Endothelial cell (in vitro differentiated cells): Measurements from ENCODE around the gene PLEKHA6. TPM values are rescaled to one million over a fixed set of nuclear protein-coding genes. Genes with fewer than 3 reads are reported as not detected.

Source experiments
- DNase-seq: peaks from one replicate; pipeline ENCODE4 v3.0.0; 2021; ENCODE audit warnings: low spot score
- H3K27ac Mint-ChIP-seq: one replicate; pipeline ENCODE4 v1.8.0; 2021; ENCODE audit warnings: mixed read lengths, inconsistent platforms; ENCODE audit not compliant: unreplicated experiment
- H3K27me3 Mint-ChIP-seq: one replicate; pipeline ENCODE4 v1.8.0; 2021; ENCODE audit warnings: mild to moderate bottlenecking, moderate library complexity, mixed read lengths, inconsistent platforms; ENCODE audit not compliant: unreplicated experiment
- H3K36me3 Mint-ChIP-seq: one replicate; pipeline ENCODE4 v1.8.0; 2021; ENCODE audit warnings: mild to moderate bottlenecking, low read depth, mixed read lengths, inconsistent platforms; ENCODE audit not compliant: unreplicated experiment
- H3K4me1 Mint-ChIP-seq: one replicate; pipeline ENCODE4 v1.8.0; 2021; ENCODE audit warnings: mild to moderate bottlenecking, mixed read lengths, inconsistent platforms; ENCODE audit not compliant: unreplicated experiment
- H3K4me3 Mint-ChIP-seq: one replicate; pipeline ENCODE4 v1.8.0; 2021; ENCODE audit warnings: mild to moderate bottlenecking, mixed read lengths, inconsistent platforms; ENCODE audit not compliant: unreplicated experiment
- H3K9me3 Mint-ChIP-seq: one replicate; pipeline ENCODE4 v1.8.0; 2021; ENCODE audit warnings: mixed read lengths, inconsistent platforms; ENCODE audit not compliant: unreplicated experiment
- CTCF ChIP-seq: fragments of 200-600 bp; sonication (generic); IDR thresholded peaks from one replicate; pipeline ENCODE4 v1.5.0; 2021; ENCODE audit warnings: antibody characterized with exemption; ENCODE audit not compliant: unreplicated experiment
- total RNA-seq: library from RNA; stranded (reverse); fragmentation: NEBNext Ultra II Directional; extraction: Animal tissue kit (Norgen Biotek cat#: 25700); gene quantifications from one replicate; pipeline ENCODE4 v1.2.1, GENCODE V29; 2021; ENCODE audit not compliant: unreplicated experiment

Gene PLEKHA6
- total RNA-seq, 1 donor from 2014 or later = 3.7 TPM

- TF ChIP-seq CTCF = no peak
- Mint-ChIP-seq H3K36me3 (no peaks in the 10 kb centered on the region), H3K9me3 (no peaks in the 10 kb centered on the region), H3K27me3 (peaks cover 21% of the 10 kb centered on the region), H3K27ac (no peak overlapping the region), H3K4me1 (peaks cover 4% of the 10 kb centered on the region), H3K4me3 (no peak overlapping the region)
- DNase-seq = no peak
Measured at GRCh38 chr1:204190212-204191211, 169.2 kb downstream of the PLEKHA6 start.

GRCh38 chr1:204188959-204189639 is 170.6 kb downstream of the PLEKHA6 start:
- TF ChIP-seq CTCF = no peak
- H3K36me3 Mint-ChIP-seq = no peaks in the 10 kb centered on the region
- peaks cover 18% of the 10 kb centered on the region for H3K27me3 Mint-ChIP-seq
- peaks cover 4% of the 10 kb centered on the region for H3K4me1 Mint-ChIP-seq
- H3K9me3 Mint-ChIP-seq = no peaks in the 10 kb centered on the region
- DNase-seq = no peak
- peak overlapping the region; percentile 14 for H3K4me3 Mint-ChIP-seq
- peak overlapping the region; percentile 33 for H3K27ac Mint-ChIP-seq

- Mint-ChIP-seq H3K4me1 (peaks cover 4% of the 10 kb centered on the region), H3K27me3 (peaks cover 12% of the 10 kb centered on the region), H3K4me3 (no peak overlapping the region), H3K9me3 (no peaks in the 10 kb centered on the region), H3K27ac (no peak overlapping the region), H3K36me3 (no peaks in the 10 kb centered on the region)
- DNase-seq = no peak
- no peak for TF ChIP-seq CTCF
Measured at GRCh38 chr1:204186597-204186996, 173.1 kb downstream of the PLEKHA6 start.

GRCh38 chr1:204181116-204181515 is 178.6 kb downstream of the PLEKHA6 start:
- TF ChIP-seq CTCF = no peak
- Mint-ChIP-seq H3K27me3 (peaks cover 2% of the 10 kb centered on the region), H3K4me3 (no peak overlapping the region), H3K4me1 (no peaks in the 10 kb centered on the region), H3K36me3 (no peaks in the 10 kb centered on the region), H3K27ac (no peak overlapping the region), H3K9me3 (no peaks in the 10 kb centered on the region)
- no peak for DNase-seq
